ENCODE data around the gene HEPACAM. TPM values are rescaled to one million over a fixed set of nuclear protein-coding genes. Genes with fewer than 3 reads are reported as not detected.

Gene HEPACAM
- total and polyA plus RNA-seq, 2 donors (not counting 3 experiments of a cell fraction or from before 2014, with no cell fraction given), result not detected

GRCh38 chr11:124953753-124954589 is 18.1 kb upstream of the HEPACAM start, which contains the start of gene CCDC15:
Gene CCDC15, plus strand, starts transcription at chr11:124954202. Its CDS starts 531 bp downstream, at chr11:124954733.
- H3K27me3 ChIP-seq (ENCODE audit: control insufficient read depth in 2 of 2, insufficient read depth in 2 of 2, low read length in 2 of 2), result peaks cover 0 to 3% of the 10 kb centered on the region in 2 experiments
- H4K20me1 ChIP-seq (replicated peaks; ENCODE audit: control insufficient read depth, extremely low read depth, insufficient read depth, low read length), result no peaks in the 10 kb centered on the region
- H3K79me2 ChIP-seq (ENCODE audit: control insufficient read depth, insufficient read depth, low read length), result no peaks in the 10 kb centered on the region
- peak within 1 kb of the TSS; percentile 72 for H3K27ac ChIP-seq (ENCODE audit: insufficient read depth, low read depth, low read length)
- dilution Hi-C loops (cut with MboI; ENCODE audit: extremely low pct_ligation_motif_present, low sequenced_read_pairs) (no loop called here), intact Hi-C loops (cut with micrococcal nuclease) (loop anchor here (1.0 to 2.0 kb wide), 6 partner anchors 19 to 78 kb away; no protein-coding TSS in a partner anchor)
- POLR2A ChIA-PET, result interaction anchor here (0.8 to 3.5 kb wide), 11 partner anchors 12 to 331 kb away, joined by 3 to 36 read pairs (median 5); partner anchors contain the start of gene ROBO4
- H3K36me3 ChIP-seq (ENCODE audit: control insufficient read depth in 2 of 2, extremely low read depth in 1 of 2, insufficient read depth in 2 of 2, low read length in 2 of 2), result no peaks in the 10 kb centered on the region
- peak within 1 kb of the TSS; percentile 84 for H3K4me2 ChIP-seq (ENCODE audit: insufficient read depth, low read length)
- TF ChIP-seq FOS (IDR thresholded peaks at IDR 0.05; ENCODE audit: borderline replicate concordance, insufficient read depth, low read length), result peak; percentile 13
- TF ChIP-seq GATA2 (IDR thresholded peaks at IDR 0.05; ENCODE audit: insufficient read depth, insufficient read length, low read depth, low read length), result no peak
- no peak for TF ChIP-seq CTCF (IDR thresholded peaks at IDR 0.05; ENCODE audit: extremely low read depth in 1 of 2, insufficient read depth in 1 of 2, low read depth in 1 of 2, low read length in 2 of 2)
- peak; percentile 85 for TF ChIP-seq POLR2AphosphoS5 (IDR thresholded peaks at IDR 0.05; ENCODE audit: insufficient read depth, low read depth, low read length)
- TF ChIP-seq EZH2 (IDR thresholded peaks at IDR 0.05; ENCODE audit: borderline replicate concordance, low read depth, low read length, severe bottlenecking), result no peak
- TF ChIP-seq POLR2A (IDR thresholded peaks at IDR 0.05; ENCODE audit: low read depth, low read length), result peak; percentile 93
- TF ChIP-seq MAX (IDR thresholded peaks at IDR 0.05; ENCODE audit: insufficient read depth, insufficient read length), result peak; percentile 30
- TF ChIP-seq JUN (IDR thresholded peaks at IDR 0.05; ENCODE audit: borderline replicate concordance, insufficient read depth, insufficient read length, low read depth), result no peak
- peak; percentile 70 for TF ChIP-seq MYC (IDR thresholded peaks at IDR 0.05; ENCODE audit: low read depth, low read length)
- H2AFZ ChIP-seq (ENCODE audit: low read depth, low read length), result peak within 1 kb of the TSS; percentile 50
- peak within 1 kb of the TSS; percentile 14 to 66 (median 57) for H3K4me3 ChIP-seq (replicated peaks in 1 of 3; ENCODE audit: insufficient read depth in 1 of 3, low read depth in 1 of 3, low read length in 3 of 3)
- FAIRE-seq (peak; percentile 99), DNase-seq (ENCODE audit: low read depth, low spot score) (peak; percentile 98)
- CTCF ChIA-PET, result interaction anchor here (1.0 to 3.8 kb wide), 12 partner anchors 12 to 188 kb away, joined by 3 to 40 read pairs (median 4); partner anchors contain the start of genes ROBO3 and ROBO4
- no peaks in the 10 kb centered on the region for H3K9me1 ChIP-seq (replicated peaks; ENCODE audit: control insufficient read depth, extremely low read depth, insufficient read depth, low read length)
- BruUV-seq (replicated peaks), result TSS peak; percentile 73
- peaks cover 13% of the 10 kb centered on the region for H3K4me1 ChIP-seq (ENCODE audit: control insufficient read depth, extremely low read depth, insufficient read depth, low read length)
- H3K9me3 ChIP-seq (replicated peaks; ENCODE audit: control insufficient read depth, insufficient read depth, low read length), result no peaks in the 10 kb centered on the region
- H3K9ac ChIP-seq (replicated peaks; ENCODE audit: extremely low read depth, insufficient read depth, low read length), result peak within 1 kb of the TSS; percentile 74

All from endothelial cell of umbilical vein (primary cell).